ENCODE results near the gene SMIM8. TPM values are rescaled to one million over a fixed set of nuclear protein-coding genes. Genes with fewer than 3 reads are reported as not detected.

The SMIM8 gene
- total RNA-seq, 1 donor from 2014 or later: 11.1 TPM

DNA sequence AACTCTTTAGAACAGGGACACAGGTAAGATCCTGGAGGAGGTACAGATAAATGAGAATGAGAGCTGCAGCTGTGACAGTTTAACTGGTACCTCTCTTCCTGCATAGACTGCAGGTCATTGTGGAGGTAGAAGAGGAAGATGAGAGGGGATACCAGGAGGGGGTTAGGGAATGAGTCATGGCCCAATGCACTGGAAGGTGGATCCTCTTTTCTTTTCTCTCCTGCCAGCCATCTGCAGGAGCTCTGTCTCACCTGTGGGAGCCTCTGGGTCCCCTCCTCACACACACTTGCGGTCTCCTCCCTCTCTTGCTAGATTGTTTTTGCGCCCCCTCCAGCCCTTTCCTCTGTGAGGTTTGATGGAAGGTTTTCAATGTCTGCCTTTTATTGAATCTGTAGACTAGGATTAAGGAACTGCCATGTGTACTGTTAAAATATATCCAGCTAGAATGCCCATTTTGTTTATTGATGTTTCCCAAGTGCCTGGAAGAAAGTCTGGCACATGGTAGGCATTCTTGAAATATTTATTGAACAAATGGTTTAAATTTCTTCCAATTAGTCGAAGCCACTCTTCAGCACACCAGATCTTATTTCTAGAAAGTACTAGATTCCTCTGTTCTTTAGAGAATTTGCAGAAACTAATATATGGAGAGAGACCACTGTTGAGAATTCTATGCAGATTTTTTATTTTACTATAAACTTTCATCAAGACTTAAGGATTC lies 35.2 kb downstream of the SMIM8 start:
- TF ChIP-seq, protein P1, sequence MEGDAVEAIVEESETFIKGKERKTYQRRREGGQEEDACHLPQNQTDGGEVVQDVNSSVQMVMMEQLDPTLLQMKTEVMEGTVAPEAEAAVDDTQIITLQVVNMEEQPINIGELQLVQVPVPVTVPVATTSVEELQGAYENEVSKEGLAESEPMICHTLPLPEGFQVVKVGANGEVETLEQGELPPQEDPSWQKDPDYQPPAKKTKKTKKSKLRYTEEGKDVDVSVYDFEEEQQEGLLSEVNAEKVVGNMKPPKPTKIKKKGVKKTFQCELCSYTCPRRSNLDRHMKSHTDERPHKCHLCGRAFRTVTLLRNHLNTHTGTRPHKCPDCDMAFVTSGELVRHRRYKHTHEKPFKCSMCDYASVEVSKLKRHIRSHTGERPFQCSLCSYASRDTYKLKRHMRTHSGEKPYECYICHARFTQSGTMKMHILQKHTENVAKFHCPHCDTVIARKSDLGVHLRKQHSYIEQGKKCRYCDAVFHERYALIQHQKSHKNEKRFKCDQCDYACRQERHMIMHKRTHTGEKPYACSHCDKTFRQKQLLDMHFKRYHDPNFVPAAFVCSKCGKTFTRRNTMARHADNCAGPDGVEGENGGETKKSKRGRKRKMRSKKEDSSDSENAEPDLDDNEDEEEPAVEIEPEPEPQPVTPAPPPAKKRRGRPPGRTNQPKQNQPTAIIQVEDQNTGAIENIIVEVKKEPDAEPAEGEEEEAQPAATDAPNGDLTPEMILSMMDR (IDR thresholded peaks at IDR 0.05): no peak
- no peaks in the 10 kb centered on the region for H3K36me3 ChIP-seq
- H3K4me3 ChIP-seq: no peak overlapping the region
- no peaks in the 10 kb centered on the region for H3K4me1 ChIP-seq
- no peak for DNase-seq
- intact Hi-C loops (cut with DNase I): no loop called here
- no peaks in the 10 kb centered on the region for H3K9me3 ChIP-seq
- H3K27ac ChIP-seq: no peak overlapping the region
- no peaks in the 10 kb centered on the region for H3K27me3 ChIP-seq (ENCODE audit: low read depth)
- ATAC-seq: no peak

DNA sequence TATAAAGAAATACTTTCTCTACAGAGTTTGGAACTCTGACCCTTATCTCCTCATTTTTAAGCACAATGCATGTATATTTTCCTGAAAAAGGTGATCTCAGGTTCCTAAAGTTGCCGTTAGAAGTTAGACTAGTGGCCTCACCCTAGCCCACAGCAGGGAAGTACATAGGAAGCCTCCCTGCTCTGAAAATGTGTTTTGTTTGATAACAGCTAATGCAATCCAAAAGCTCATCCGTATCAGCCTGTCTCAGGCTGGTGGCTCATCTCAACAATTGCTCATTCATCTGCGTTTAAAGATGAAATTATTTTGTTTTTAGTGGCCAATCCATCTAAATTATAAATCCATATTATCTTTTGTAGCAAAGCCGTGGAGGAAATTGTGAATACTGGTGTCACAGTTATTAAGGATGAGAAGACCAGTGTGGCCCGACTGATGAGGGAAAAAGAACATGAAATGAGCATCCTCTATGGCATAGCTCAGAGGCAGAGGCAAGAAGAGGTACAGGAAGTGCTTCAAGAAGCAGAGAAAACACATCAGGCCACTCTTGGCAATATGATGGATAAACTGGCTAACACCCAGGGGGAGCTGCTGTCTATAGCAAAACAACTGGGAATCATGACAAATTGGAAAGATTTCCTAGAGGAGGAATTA lies 42.3 kb downstream of the SMIM8 start:
- TF ChIP-seq, protein P1 (IDR thresholded peaks at IDR 0.05): no peak
- no peaks in the 10 kb centered on the region for H3K4me1 ChIP-seq
- H3K4me3 ChIP-seq: no peak overlapping the region
- intact Hi-C loops (cut with DNase I): no loop called here
- no peaks in the 10 kb centered on the region for H3K27me3 ChIP-seq (ENCODE audit: low read depth)
- H3K36me3 ChIP-seq: no peaks in the 10 kb centered on the region
- H3K9me3 ChIP-seq: no peaks in the 10 kb centered on the region
- H3K27ac ChIP-seq: no peak overlapping the region
- no peak for DNase-seq
- ATAC-seq: no peak

DNA sequence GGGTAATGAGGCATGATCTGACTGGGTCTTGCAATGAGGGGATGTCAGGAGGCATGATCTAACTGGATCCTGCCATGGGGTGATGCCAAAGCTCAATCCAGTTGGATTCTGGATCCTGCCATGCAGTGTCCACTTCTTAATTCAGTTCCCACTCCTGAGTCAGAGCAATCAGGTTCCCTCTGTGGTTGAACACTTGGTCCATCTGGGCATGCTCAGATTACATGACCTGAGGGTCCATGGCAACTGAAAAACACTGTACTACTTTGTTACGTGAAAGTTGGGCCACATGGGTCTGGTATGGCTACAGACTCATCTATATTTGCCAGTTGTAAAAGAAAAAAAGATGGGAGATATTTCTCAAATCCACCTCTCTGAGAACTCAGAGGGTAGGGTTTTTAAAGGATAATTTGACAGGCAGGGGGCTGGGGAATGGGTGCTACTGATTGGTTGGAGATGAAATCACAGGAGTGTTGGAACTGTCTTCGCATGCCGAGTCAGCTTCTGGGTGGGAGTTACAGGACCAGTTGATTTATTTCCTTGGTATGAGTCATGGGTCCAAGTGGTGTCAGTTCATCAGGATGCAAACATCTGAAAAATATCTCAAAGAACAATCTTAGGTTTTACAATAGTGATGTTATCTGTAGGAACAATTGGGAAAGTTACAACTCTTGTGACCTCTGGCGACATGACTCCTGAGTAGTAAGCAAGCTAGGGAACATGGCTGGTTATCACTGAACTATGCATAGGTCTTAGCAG lies 43.9 kb downstream of the SMIM8 start:
- Histone ChIP-seq H3K27ac (no peak overlapping the region), H3K4me3 (no peak overlapping the region), H3K36me3 (no peaks in the 10 kb centered on the region), H3K27me3 (ENCODE audit: low read depth) (no peaks in the 10 kb centered on the region), H3K9me3 (no peaks in the 10 kb centered on the region), H3K4me1 (no peaks in the 10 kb centered on the region)
- intact Hi-C loops (cut with DNase I): no loop called here
- ATAC-seq (no peak), DNase-seq (no peak)
- TF ChIP-seq, protein P1 (IDR thresholded peaks at IDR 0.05): no peak

DNA sequence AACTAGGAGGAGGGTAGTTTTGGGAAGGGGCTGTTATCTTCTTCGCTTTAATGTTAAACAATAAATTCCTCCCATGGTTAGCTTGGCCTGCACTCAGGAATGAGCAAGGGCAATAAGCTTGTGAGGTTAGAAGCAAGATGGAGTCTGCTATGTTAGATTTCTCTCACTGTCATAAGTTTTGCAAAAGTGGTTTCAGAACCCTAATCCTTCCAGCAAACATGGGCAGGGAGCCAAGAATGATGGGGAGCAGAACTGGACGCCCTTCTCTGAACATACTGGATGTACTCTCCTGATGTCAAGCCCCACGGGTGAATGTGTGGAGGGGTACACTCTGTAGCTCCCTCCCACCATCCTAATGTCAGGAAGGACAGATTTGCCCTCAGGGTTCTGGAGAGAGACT lies 44.5 kb downstream of the SMIM8 start:
- TF ChIP-seq, protein P1 (IDR thresholded peaks at IDR 0.05): no peak
- Histone ChIP-seq H3K36me3 (no peaks in the 10 kb centered on the region), H3K9me3 (no peaks in the 10 kb centered on the region), H3K4me3 (no peak overlapping the region), H3K27me3 (ENCODE audit: low read depth) (no peaks in the 10 kb centered on the region), H3K27ac (no peak overlapping the region), H3K4me1 (no peaks in the 10 kb centered on the region)
- ATAC-seq (no peak), DNase-seq (no peak)
- intact Hi-C loops (cut with DNase I): no loop called here

DNA sequence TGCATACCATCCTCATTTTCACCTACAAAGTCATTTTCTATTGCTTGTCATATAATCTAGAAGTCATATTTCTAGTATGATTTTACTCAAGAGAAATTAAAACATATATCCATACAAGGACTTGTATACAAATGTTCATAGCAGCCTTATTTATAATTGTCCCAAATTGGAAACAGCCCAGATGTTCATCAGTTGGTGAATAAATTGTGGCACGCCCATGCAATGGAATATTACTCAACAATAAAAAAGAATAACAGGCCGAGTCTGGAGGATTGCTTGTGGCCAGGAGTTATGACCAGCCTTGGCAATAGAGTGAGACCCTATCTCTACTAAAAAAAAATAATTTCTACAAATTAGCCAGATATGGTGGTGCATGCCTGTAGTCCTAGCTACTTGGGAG lies 51.0 kb downstream of the SMIM8 start:
- no peak for ATAC-seq
- H3K27ac ChIP-seq: no peak overlapping the region
- H3K36me3 ChIP-seq: no peaks in the 10 kb centered on the region
- TF ChIP-seq, protein P1 (IDR thresholded peaks at IDR 0.05): no peak
- intact Hi-C loops (cut with DNase I): no loop called here
- no peaks in the 10 kb centered on the region for H3K4me1 ChIP-seq
- no peak for DNase-seq
- H3K27me3 ChIP-seq (ENCODE audit: low read depth): no peaks in the 10 kb centered on the region
- H3K4me3 ChIP-seq: no peak overlapping the region
- H3K9me3 ChIP-seq: no peaks in the 10 kb centered on the region
